Spleen (tissue), 7 donors: ENCODE data around the gene MED23.

ENCODE experiments used
- POLR2AphosphoS5 ChIP-seq, 3 donors: sonication (generic); formaldehyde crosslinking; IDR thresholded peaks; one replicate each; pipeline ENCODE4 v1.5.1; 2017; ENCODE audit warnings: antibody characterized with exemption in 3 of 3
- TF ChIP-seq, protein P1 (sequence below), 11 experiments: fragments of 200-600 bp in 7 of 11; fragments of 450-650 bp in 4 of 11; sonication (generic) in 4 of 11; IDR thresholded peaks in 8 of 11; conservative IDR thresholded peaks in 3 of 11; 1 replicate in 7 of 11; 2 replicates in 4 of 11; pipeline versions ENCODE4 v1.4.0 to v1.8.0; 2016 to 2021; ENCODE audit warnings: antibody characterized with exemption in 11 of 11, inconsistent platforms in 4 of 11, mild to moderate bottlenecking in 1 of 11
- donor health status: DM: no; HTN: no; CAD: no; lungs with moderate emphysema.
- donor health status: DM: no; HTN: no; CAD: no.
- donor health status: DM: no; HTN: no; CAD: no.

- TF ChIP-seq, protein P1, sequence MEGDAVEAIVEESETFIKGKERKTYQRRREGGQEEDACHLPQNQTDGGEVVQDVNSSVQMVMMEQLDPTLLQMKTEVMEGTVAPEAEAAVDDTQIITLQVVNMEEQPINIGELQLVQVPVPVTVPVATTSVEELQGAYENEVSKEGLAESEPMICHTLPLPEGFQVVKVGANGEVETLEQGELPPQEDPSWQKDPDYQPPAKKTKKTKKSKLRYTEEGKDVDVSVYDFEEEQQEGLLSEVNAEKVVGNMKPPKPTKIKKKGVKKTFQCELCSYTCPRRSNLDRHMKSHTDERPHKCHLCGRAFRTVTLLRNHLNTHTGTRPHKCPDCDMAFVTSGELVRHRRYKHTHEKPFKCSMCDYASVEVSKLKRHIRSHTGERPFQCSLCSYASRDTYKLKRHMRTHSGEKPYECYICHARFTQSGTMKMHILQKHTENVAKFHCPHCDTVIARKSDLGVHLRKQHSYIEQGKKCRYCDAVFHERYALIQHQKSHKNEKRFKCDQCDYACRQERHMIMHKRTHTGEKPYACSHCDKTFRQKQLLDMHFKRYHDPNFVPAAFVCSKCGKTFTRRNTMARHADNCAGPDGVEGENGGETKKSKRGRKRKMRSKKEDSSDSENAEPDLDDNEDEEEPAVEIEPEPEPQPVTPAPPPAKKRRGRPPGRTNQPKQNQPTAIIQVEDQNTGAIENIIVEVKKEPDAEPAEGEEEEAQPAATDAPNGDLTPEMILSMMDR (IDR thresholded peaks at IDR 0.05 in 8 of 11, conservative IDR thresholded peaks at IDR 0.05 in 3 of 11): no peak
- TF ChIP-seq POLR2AphosphoS5 (IDR thresholded peaks at IDR 0.05): no peak
Measured at GRCh38 chr6:131642565-131642964, 14.5 kb upstream of the MED23 start.
